Measurements from ENCODE around the gene LRRC23.

GRCh38 chr12:6941267-6941666, 36.6 kb downstream of the LRRC23 start:
- TF ChIP-seq SP1 (IDR thresholded peaks at IDR 0.05): no peak
- TF ChIP-seq FOXK2 (IDR thresholded peaks at IDR 0.05): no peak
- no peak for TF ChIP-seq PKNOX1 (IDR thresholded peaks at IDR 0.05)
- no peak for TF ChIP-seq SUZ12 (IDR thresholded peaks at IDR 0.05)
- TF ChIP-seq FOXM1 (IDR thresholded peaks at IDR 0.05; ENCODE audit: borderline replicate concordance): no peak
- no peak for TF ChIP-seq ARNT (IDR thresholded peaks at IDR 0.05)
- no peak for TF ChIP-seq BHLHE40 (IDR thresholded peaks at IDR 0.05; ENCODE audit: borderline replicate concordance)
- TF ChIP-seq LEF1 (IDR thresholded peaks at IDR 0.05; ENCODE audit: borderline replicate concordance): no peak
- TF ChIP-seq ELF4 (IDR thresholded peaks at IDR 0.05): no peak
- no peak for TF ChIP-seq ZNF384 (IDR thresholded peaks at IDR 0.05)
